ENCODE results near the gene ADAMTS4.

ADAMTS4 gene

DNA sequence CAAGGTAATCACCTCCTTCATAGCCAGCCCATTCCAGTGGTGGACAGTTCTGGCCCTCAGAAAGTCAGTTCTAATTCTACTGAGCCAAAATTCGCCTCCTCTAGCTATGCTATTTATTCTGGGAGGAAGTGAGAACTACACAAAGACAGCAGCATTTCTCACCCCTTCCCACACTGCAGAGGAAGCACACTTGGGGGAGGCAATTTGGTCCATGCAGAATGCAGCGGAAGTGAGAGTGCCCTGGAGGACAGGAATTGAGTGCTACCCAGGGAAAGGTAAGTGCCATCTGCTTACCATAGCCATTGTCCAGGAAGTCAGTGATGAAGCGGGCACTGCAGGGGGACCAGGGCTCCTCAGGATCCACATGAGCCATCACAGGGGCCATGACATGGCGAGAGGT, 3.7 kb downstream of the ADAMTS4 start:
- DNase-seq: no peak

DNA sequence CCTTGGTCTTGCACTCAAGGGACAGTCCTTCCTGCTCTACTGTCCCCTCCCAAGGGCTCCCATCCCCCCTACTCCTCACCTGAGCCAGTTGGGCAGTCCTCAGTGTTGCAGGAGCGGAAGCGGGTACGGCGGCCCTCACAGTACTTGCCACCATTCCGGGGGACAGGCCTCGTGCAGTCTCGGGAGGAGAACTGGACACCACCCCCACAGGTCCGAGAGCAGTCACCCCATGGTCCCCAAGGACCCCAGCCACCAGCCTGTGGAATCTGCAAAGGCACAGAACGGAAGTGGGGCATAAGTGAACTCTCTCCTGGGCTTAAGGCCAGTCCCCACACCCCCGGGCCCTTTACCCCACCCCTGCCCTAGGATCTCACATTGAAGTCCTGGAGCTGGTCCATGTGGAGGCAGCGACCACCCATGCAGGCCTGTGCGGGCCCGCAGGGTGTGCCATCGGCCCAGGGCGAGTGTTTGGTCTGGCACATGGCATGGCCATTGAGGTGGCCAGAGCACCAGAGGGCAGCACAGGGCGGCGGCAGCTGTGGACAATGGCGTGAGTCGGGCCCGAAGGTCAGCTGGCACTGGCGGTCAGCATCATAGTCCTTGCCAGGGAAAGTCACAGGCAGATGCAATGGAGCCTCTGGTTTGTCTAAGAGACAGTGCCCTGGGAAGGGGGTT, 5.2 kb downstream of the ADAMTS4 start:
- DNase-seq: no peak

DNA sequence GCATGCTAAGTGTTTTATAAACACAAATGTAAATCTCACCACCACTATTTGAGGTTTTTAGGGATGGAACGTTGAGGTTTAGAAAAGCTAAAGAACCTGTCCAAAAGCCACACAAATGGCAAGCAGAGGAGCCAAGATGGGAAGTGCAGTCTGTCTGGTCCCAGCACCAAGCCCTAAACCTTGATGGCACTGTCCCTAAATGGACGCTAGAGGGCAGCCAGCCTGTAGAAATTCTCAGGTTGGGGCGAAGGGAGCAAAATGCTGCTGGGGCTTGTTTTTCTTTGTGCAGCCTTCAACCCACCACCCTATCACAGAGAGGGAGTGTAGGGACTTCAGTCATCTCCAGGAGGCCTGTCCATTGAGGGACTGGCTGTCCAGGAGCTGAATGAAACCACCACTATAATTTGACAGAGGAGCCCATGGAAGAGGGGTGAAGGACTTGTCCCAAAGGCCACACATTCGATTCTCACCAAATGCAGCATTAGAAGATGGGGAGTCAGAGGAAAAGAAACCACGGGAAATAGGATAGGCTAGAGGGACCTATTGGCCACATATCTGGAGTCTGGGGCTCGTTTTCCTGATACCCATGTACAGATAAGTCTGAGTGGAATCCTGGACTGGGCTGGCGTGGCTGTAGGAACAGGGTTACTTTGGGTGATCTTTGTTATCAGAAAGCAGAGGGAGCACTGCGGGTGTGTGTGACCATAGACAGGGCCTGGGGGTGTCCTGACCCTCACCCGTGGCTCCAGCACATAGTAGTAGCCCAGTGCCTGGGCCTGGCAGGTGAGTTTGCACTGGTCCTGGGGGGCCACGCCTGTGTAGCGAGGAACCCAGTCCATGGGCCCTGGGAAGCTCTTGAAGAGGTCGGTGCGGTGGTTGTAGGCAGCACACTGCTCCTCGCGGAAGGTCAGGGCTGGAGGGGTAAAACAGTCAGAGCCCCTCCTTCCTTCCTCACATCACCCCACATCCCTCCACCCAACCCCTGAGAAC, 6.1 kb downstream of the ADAMTS4 start:
- peak; percentile 57 for DNase-seq

- no peak for DNase-seq
These were observed 6.9 kb downstream of the ADAMTS4 start for GRCh38 chr1:161191971-161192370.

DNA sequence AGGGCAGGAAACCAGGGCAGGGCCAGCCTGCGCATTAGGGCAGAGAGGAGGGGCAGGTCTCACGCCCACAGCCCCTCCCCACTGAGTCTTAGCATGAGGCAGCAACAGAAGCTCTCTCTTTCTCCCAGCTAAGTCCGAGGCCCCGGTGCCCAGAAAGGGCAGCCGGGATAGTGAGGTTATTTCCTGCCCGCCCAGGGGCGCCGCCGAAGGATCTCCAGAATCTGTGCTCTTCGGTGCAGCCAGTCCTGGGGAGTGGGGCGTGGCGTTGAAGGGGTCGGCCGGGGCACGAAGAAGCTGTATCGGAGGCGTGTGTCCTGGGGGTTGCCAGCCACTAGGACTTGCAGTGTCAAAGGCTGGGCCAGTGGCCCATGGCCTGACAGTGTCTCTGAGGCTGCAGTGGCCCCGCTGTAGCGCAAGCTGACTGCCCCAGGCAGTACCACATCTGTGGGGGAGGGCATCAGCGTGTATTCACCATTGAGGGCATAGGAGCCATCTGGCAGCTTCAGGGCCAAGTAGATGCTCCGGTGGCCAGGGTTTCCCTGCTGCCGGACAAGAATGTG, 7.8 kb downstream of the ADAMTS4 start:
- DNase-seq: no peak

GRCh38 chr1:161189036-161189435, 9.8 kb downstream of the ADAMTS4 start:
- no peak for DNase-seq

GRCh38 chr1:161188381-161188780, 10.5 kb downstream of the ADAMTS4 start:
- no peak for DNase-seq

DNA sequence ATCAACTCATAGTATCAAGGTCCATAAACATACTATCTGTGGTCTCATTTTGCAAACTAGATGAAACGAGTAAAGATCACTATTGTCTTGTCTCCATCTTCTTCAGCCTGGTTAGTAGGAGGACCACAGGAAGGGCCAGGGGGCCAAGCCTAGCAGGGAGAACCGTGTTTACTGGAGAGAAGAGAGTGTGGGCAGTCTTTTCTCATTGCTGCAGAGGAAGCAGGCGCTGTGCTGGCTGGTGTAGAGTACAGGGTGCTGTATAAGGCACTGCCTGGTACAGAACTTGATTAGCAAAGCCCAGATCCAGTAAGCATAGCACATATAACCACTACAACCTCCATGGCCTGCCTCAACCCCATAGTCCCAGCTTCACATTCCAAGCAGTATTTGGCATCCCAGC, 11.5 kb downstream of the ADAMTS4 start:
- DNase-seq: no peak

- no peak for DNase-seq
These were observed 13.0 kb downstream of the ADAMTS4 start for GRCh38 chr1:161185732-161186311.

- peak; percentile 53 for DNase-seq
These were observed 13.6 kb downstream of the ADAMTS4 start for GRCh38 chr1:161185282-161185682.

DNA sequence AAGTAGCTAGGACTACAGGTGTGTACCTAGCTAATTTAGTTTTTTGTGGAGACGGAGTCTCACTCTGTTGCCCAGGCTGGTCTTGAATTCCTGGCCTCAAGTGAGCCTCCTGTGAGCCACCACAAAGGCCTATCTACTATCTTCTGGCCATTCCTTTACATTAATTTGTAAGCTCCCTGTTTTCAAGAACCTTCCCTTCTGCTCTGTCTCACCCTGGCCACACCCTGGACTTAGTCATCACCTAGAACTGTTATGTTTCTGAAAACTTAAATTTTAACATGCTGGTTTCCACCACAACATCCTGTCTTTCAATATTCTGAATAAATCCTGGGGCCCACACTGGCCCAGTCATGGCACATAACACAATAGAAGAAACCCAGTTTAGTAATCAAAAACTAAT, 16.6 kb downstream of the ADAMTS4 start:
- DNase-seq: peak; percentile 43

DNA sequence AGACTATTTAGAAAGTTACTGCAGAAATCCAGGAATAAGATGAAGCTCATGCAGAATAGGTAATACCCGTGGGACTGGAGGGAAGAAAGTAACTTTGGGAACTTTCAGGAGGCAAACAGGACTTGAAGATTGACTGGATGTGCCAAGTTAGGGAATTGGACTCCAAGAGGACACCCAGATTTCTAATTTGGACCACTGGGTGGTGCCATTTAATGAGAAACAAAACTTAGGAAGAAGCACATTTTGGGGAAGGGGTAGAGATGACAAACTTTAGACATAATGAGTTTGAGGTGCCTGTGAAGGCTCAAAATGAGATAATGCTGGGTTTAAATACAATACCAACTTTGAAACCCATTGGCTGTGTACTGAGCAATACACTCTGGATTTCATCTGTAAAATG, 18.2 kb downstream of the ADAMTS4 start:
- no peak for DNase-seq

DNA sequence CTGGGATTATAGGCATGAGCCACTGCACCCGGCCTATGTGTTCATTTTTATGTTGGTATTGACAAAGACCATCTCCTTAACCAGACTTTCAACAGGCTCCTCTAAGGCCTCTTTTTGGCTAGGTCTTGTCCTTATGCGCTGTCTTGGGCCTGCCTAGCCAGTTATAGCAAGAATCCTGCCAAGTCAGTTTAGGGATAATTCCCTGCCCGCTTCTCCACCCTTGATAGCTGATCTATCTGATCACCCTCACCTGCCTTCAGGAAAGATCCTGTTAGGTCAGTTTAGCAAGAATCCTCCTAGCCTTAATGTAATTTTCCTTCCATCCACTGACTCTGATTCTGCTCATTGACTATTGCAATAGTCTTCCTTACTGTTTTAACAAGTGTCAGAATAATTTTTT, 19.2 kb downstream of the ADAMTS4 start:
- DNase-seq: no peak

DNA sequence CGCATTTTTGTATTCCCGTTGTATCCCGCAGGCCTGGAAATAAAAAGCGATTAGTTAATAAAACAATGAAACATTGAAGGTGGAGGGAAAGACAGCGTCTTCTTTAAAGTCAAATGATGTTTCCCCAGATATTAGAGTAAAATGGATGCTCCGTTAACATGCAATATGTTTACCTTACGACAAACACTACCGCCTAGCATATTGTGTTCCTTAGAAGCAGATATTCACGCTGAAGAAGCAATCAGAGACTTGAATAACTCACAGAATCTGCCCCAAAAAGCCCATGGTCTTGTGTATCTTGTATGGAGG, 21.0 kb downstream of the ADAMTS4 start:
- no peak for DNase-seq

- peak; percentile 98 for DNase-seq
These were observed 21.5 kb downstream of the ADAMTS4 start, which contains the start of gene B4GALT3 for GRCh38 chr1:161177112-161177935. Gene B4GALT3 (minus strand): TSS chr1:161177507. CDS start chr1:161176060, 1,447 bp downstream.

DNA sequence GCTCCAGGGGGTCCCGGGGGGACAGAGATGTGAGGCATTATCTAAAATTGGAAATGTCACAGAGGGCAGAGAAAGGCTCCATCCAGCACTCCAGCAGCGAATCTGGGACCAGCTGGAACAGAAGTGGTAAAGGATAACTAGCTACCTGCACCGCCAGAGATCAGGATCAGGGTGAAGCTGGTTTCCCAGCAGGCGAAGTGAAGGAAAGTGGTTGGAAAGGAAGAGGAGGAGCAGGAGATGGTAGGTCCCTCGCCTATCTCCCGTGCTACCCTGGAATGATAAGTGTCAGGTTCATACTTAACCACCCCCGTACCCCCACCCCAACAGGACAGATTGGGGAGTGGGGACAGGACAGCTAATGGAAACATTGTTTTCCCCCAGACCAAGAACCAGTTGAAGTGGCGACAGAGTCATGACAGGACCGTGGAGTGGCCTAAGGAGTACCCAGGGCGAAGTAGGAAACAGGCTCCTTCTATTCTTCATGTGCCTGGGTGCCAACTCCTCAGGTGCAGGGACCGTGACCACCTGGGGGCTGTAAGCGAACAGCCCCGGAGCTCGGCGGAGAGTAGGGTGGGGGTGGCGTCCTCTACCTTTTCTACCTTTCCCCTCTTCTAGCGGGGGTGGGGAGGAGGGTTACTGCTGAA, 22.3 kb downstream of the ADAMTS4 start:
- DNase-seq: no peak

GRCh38 chr1:161175771-161176453, 22.9 kb downstream of the ADAMTS4 start:
- DNase-seq: no peak

- DNase-seq: no peak
These were observed 23.9 kb downstream of the ADAMTS4 start for GRCh38 chr1:161174911-161175310.

DNA sequence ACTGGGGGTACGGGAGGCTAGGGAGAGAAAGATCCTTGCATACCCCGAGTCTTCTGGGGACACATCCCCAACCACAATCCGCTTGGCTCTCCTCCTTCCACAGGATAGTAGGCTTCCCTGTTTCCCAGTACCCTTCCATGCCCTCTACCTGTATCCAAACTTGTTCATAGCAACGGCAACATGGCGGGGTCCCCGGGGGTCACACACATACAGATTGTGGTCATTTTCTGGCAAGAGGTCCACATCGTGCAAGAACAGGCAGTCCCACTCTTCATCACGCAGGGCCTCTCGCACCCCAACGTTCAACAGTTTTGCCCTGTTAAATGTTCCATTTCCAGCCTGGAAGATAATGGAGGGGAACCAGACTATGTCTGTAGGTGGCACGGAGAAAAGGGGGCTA, 25.1 kb downstream of the ADAMTS4 start:
- no peak for DNase-seq

- DNase-seq: no peak
These were observed 26.0 kb downstream of the ADAMTS4 start for GRCh38 chr1:161172776-161173376.

- no peak for DNase-seq
These were observed 26.5 kb downstream of the ADAMTS4 start for GRCh38 chr1:161172349-161172748.

Measured in activated T-cell treated with anti-CD3 and anti-CD28 coated beads for 4 hours (primary cell).